Osteoblast (primary cell): Measurements from ENCODE around the gene SAYSD1. TPM values are rescaled to one million over a fixed set of nuclear protein-coding genes. Genes with fewer than 3 reads are reported as not detected.

ENCODE experiments used
- DNase-seq: peaks from one replicate; pipeline ENCODE4 v3.0.0; 2011; ENCODE audit warnings: low spot score, mixed read lengths; ENCODE audit not compliant: insufficient read length; ENCODE audit errors: missing footprints
- H2AFZ ChIP-seq: 2 replicates; pipeline ENCODE4 v1.6.0; 2011; ENCODE audit warnings: mild to moderate bottlenecking, low read length
- H3K27ac ChIP-seq: 2 replicates; pipeline ENCODE4 v1.5.1; 2011; ENCODE audit warnings: mild to moderate bottlenecking, low read depth, low read length, moderate library complexity
- H3K27me3 ChIP-seq: 2 replicates; pipeline ENCODE4 v1.6.0; 2012; ENCODE audit warnings: mild to moderate bottlenecking, control low read depth, inconsistent platforms, low read length, moderate library complexity; ENCODE audit not compliant: insufficient read depth
- H3K36me3 ChIP-seq: 2 replicates; pipeline ENCODE4 v1.5.1; 2011; ENCODE audit warnings: mild to moderate bottlenecking, low read length, control low read depth, moderate library complexity; ENCODE audit not compliant: insufficient read depth
- H3K4me1 ChIP-seq: 2 replicates; pipeline ENCODE4 v1.5.1; 2011; ENCODE audit warnings: mild to moderate bottlenecking, low read length, control low read depth, moderate library complexity; ENCODE audit not compliant: insufficient read depth
- H3K4me2 ChIP-seq: 2 replicates; pipeline ENCODE4 v1.6.0; 2011; ENCODE audit warnings: mild to moderate bottlenecking, low read length; ENCODE audit not compliant: insufficient read depth
- H3K4me3 ChIP-seq: fragments of 200-600 bp; sonication (generic); 3 replicates; pipeline ENCODE4 v1.5.1; 2012; ENCODE audit warnings: mild to moderate bottlenecking, low read length, inconsistent platforms; ENCODE audit not compliant: insufficient read depth
- H3K79me2 ChIP-seq: 2 replicates; pipeline ENCODE4 v1.6.0; 2012; ENCODE audit warnings: mild to moderate bottlenecking, low read length, control low read depth, inconsistent platforms; ENCODE audit not compliant: insufficient read depth
- H3K9me3 ChIP-seq: 2 replicates; pipeline ENCODE4 v1.5.1; 2011; ENCODE audit warnings: low read depth, low read length, control low read depth
- H4K20me1 ChIP-seq: 2 replicates; pipeline ENCODE4 v1.6.0; 2012; ENCODE audit warnings: mild to moderate bottlenecking, low read length, control low read depth; ENCODE audit not compliant: insufficient read depth
- total RNA-seq: library from RNA; depleted of rRNA; stranded (reverse); fragments of >200 nt; gene quantifications from 2 replicates; pipeline ENCODE4 v1.2.3, GENCODE V29; 2012
- TF ChIP-seq, protein P1 (sequence below): IDR thresholded peaks from 2 replicates; pipeline ENCODE4 v1.5.1; 2011; ENCODE audit warnings: mild to moderate bottlenecking, low read depth, low read length, moderate library complexity; ENCODE audit errors: extremely low read depth

Gene SAYSD1
- total RNA-seq, 1 donor = 31.1 TPM

GRCh38 chr6:39068391-39068790, 46.6 kb downstream of the SAYSD1 start:
- no peak overlapping the region for H2AFZ ChIP-seq
- peak; percentile 3 for DNase-seq
- no peak overlapping the region for H3K27ac ChIP-seq
- no peaks in the 10 kb centered on the region for H3K4me1 ChIP-seq
- H3K27me3 ChIP-seq = no peaks in the 10 kb centered on the region
- no peaks in the 10 kb centered on the region for H3K9me3 ChIP-seq
- no peak overlapping the region for H3K4me2 ChIP-seq
- H4K20me1 ChIP-seq = no peaks in the 10 kb centered on the region
- H3K36me3 ChIP-seq = no peaks in the 10 kb centered on the region
- H3K79me2 ChIP-seq = no peaks in the 10 kb centered on the region
- no peak overlapping the region for H3K4me3 ChIP-seq
- TF ChIP-seq, protein P1, sequence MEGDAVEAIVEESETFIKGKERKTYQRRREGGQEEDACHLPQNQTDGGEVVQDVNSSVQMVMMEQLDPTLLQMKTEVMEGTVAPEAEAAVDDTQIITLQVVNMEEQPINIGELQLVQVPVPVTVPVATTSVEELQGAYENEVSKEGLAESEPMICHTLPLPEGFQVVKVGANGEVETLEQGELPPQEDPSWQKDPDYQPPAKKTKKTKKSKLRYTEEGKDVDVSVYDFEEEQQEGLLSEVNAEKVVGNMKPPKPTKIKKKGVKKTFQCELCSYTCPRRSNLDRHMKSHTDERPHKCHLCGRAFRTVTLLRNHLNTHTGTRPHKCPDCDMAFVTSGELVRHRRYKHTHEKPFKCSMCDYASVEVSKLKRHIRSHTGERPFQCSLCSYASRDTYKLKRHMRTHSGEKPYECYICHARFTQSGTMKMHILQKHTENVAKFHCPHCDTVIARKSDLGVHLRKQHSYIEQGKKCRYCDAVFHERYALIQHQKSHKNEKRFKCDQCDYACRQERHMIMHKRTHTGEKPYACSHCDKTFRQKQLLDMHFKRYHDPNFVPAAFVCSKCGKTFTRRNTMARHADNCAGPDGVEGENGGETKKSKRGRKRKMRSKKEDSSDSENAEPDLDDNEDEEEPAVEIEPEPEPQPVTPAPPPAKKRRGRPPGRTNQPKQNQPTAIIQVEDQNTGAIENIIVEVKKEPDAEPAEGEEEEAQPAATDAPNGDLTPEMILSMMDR = no peak

- no peaks in the 10 kb centered on the region for H3K9me3 ChIP-seq
- DNase-seq = peak; percentile 62
Observed at GRCh38 chr6:39065561-39065960, 49.4 kb downstream of the SAYSD1 start.

DNA sequence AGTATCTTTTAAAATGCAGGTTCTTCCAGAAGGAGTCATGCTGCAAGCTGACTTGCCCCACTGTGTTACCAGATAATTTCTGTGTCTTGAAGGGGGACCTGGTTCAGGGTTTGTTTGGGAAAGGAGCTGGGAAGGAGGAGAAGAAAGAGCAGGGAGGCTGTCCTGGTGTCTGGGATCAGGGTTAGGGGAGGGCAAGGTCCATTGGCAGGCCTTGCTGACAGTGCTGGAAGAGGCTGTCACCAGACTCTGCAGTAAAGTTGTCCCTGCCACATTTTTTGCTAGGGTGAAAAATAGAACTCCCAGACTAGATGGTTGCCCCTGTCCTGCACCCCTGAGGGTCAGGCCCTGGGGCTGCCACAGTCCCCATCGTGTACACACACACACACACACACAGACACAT, 51.5 kb downstream of the SAYSD1 start:
- Histone ChIP-seq H3K4me2 (no peak overlapping the region), H3K79me2 (no peaks in the 10 kb centered on the region)
- TF ChIP-seq, protein P1 = no peak

More at GRCh38 chr6:39065561-39065960, 49.4 kb downstream of the SAYSD1 start:
- TF ChIP-seq, protein P1 = no peak
- Histone ChIP-seq H3K79me2 (no peaks in the 10 kb centered on the region), H3K27me3 (no peaks in the 10 kb centered on the region), H4K20me1 (no peaks in the 10 kb centered on the region), H3K4me3 (no peak overlapping the region), H3K4me2 (no peak overlapping the region), H3K4me1 (no peaks in the 10 kb centered on the region), H3K27ac (no peak overlapping the region), H3K36me3 (no peaks in the 10 kb centered on the region), H2AFZ (no peak overlapping the region)

DNA sequence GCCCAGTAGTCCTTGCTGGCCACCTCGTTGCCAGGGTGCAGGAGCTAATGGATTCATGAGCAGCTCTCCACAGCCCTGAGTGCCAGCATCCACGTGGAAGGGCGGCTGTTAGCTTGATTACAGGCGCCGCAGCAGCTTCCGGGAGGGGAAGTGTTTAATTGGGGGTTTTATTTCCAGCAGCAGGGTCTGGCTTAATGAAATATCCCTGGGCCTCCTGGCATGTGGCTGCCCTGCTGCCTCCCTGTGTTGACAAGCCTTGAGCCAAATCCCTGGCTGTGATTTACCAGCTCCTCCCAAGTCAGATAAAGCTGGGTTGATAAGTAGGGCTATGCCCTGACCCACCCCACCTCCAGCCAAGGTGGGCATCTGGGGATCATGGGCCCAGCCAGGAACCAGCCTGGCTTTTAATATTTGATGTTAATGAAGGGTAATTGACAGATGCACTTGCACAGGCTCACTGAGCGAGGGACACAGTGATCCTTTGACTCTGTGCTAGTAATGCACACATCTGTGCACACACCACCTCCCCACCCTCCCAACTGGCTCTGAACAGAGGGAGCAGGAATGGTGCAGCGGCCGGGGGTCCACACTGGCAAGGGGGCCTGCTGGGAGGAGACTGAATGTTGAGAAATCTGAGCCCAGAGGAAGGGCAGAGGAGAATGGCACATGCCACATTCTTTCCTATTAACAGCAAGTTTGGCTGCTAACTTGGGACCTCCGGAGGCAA, 52.8 kb downstream of the SAYSD1 start:
- no peaks in the 10 kb centered on the region for H3K9me3 ChIP-seq
- no peaks in the 10 kb centered on the region for H3K27me3 ChIP-seq
- TF ChIP-seq, protein P1 = no peak
- no peak overlapping the region for H2AFZ ChIP-seq
- H3K4me2 ChIP-seq = no peak overlapping the region
- no peaks in the 10 kb centered on the region for H3K79me2 ChIP-seq
- H3K4me1 ChIP-seq = no peaks in the 10 kb centered on the region
- H3K27ac ChIP-seq = no peak overlapping the region
- no peaks in the 10 kb centered on the region for H3K36me3 ChIP-seq
- H4K20me1 ChIP-seq = no peaks in the 10 kb centered on the region
- DNase-seq = peak; percentile 21
- no peak overlapping the region for H3K4me3 ChIP-seq

More for the DNA sequence above, 51.5 kb downstream of the SAYSD1 start:
- no peaks in the 10 kb centered on the region for H3K9me3 ChIP-seq
- no peaks in the 10 kb centered on the region for H4K20me1 ChIP-seq
- no peaks in the 10 kb centered on the region for H3K27me3 ChIP-seq
- peak; percentile 31 for DNase-seq
- no peaks in the 10 kb centered on the region for H3K36me3 ChIP-seq
- H2AFZ ChIP-seq = no peak overlapping the region
- H3K4me3 ChIP-seq = no peak overlapping the region
- H3K27ac ChIP-seq = no peak overlapping the region
- H3K4me1 ChIP-seq = no peaks in the 10 kb centered on the region
